ENCODE results near the gene FAAP20. TPM values are rescaled to one million over a fixed set of nuclear protein-coding genes. Genes with fewer than 3 reads are reported as not detected.

FAAP20 gene
- total RNA-seq, 1 experiment from 2014 or later = 133 TPM

- Mint-ChIP-seq H3K36me3 (peaks cover 14% of the 10 kb centered on the region), H3K4me3 (no peak overlapping the region), H3K9me3 (no peaks in the 10 kb centered on the region), H3K27ac (peak overlapping the region; percentile 85), H3K27me3 (ENCODE audit: low read depth) (no peaks in the 10 kb centered on the region), H3K4me1 (0 out of 2 replicates have a peak, but pooled peaks cover 3% of the 10 kb centered on the region)
- no peak for TF ChIP-seq ZNF423 (CRISPR knock-in tag; IDR thresholded peaks at IDR 0.05)
- no peak for TF ChIP-seq ATF6 (CRISPR knock-in tag; IDR thresholded peaks at IDR 0.05)
- TF ChIP-seq MAX (CRISPR knock-in tag; IDR thresholded peaks at IDR 0.05) = no peak
- TF ChIP-seq SOX15 (CRISPR knock-in tag; IDR thresholded peaks at IDR 0.05) = no peak
- no peak for TF ChIP-seq ZMAT4 (CRISPR knock-in tag; IDR thresholded peaks at IDR 0.05)
- TF ChIP-seq ZNF396 (CRISPR knock-in tag; IDR thresholded peaks at IDR 0.05; ENCODE audit: borderline replicate concordance) = no peak
- no peak for TF ChIP-seq TP53 (CRISPR knock-in tag; IDR thresholded peaks at IDR 0.05)
- TF ChIP-seq TEAD1 (CRISPR knock-in tag; IDR thresholded peaks at IDR 0.05) = no peak
- TF ChIP-seq, protein P1, sequence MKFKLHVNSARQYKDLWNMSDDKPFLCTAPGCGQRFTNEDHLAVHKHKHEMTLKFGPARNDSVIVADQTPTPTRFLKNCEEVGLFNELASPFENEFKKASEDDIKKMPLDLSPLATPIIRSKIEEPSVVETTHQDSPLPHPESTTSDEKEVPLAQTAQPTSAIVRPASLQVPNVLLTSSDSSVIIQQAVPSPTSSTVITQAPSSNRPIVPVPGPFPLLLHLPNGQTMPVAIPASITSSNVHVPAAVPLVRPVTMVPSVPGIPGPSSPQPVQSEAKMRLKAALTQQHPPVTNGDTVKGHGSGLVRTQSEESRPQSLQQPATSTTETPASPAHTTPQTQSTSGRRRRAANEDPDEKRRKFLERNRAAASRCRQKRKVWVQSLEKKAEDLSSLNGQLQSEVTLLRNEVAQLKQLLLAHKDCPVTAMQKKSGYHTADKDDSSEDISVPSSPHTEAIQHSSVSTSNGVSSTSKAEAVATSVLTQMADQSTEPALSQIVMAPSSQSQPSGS (CRISPR knock-in tag; IDR thresholded peaks at IDR 0.05; ENCODE audit: borderline replicate concordance, low read depth) = no peak
- no peak for TF ChIP-seq NR3C1 (CRISPR knock-in tag; conservative IDR thresholded peaks at IDR 0.05; ENCODE audit: low read depth)
- TF ChIP-seq GABPB1 (CRISPR knock-in tag; IDR thresholded peaks at IDR 0.05) = no peak
- TF ChIP-seq ZNF425 (CRISPR knock-in tag; conservative IDR thresholded peaks at IDR 0.05) = no peak
- no peak for TF ChIP-seq MXD4 (CRISPR knock-in tag; IDR thresholded peaks at IDR 0.05; ENCODE audit: borderline replicate concordance)
- TF ChIP-seq ZNF263 (CRISPR knock-in tag; IDR thresholded peaks at IDR 0.05; ENCODE audit: low read depth) = no peak
- no peak for DNase-seq (ENCODE audit: low spot score)
- POLR2A ChIA-PET = no interaction called here
- no peak for ATAC-seq
- CTCF ChIA-PET = interaction anchor here (3.2 kb wide), 1 partner anchor 8 kb away, joined by 39 read pairs; no protein-coding TSS in a partner anchor
Measured at GRCh38 chr1:2172551-2173146, 21.9 kb downstream of the FAAP20 start.

DNA sequence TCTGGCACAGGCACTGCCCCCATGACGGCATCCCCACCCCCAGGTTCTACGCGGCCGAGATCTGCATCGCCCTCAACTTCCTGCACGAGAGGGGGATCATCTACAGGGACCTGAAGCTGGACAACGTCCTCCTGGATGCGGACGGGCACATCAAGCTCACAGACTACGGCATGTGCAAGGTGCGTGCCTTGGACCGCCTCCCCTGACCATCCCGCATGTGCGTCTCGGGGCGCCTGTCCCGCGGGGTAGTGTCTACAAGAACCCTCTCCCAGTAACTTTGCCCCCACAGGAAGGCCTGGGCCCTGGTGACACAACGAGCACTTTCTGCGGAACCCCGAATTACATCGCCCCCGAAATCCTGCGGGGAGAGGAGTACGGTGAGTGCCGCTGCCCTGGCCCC is 22.6 kb downstream of the FAAP20 start:
- peaks cover 14% of the 10 kb centered on the region for H3K36me3 Mint-ChIP-seq
- no peak overlapping the region; the same call in 1 of the 2 replicates for H3K27ac Mint-ChIP-seq
- 0 out of 2 replicates have a peak, but pooled peaks cover 3% of the 10 kb centered on the region for H3K4me1 Mint-ChIP-seq
- H3K4me3 Mint-ChIP-seq = no peak overlapping the region
- CTCF ChIA-PET = interaction anchor here (1.8 kb wide), 1 partner anchor 32 kb away, joined by 4 read pairs; no protein-coding TSS in a partner anchor
- POLR2A ChIA-PET = no interaction called here
- H3K9me3 Mint-ChIP-seq = no peaks in the 10 kb centered on the region
- DNase-seq (ENCODE audit: low spot score) (no peak), ATAC-seq (no peak)
- no peaks in the 10 kb centered on the region for H3K27me3 Mint-ChIP-seq (ENCODE audit: low read depth)
- TF ChIP-seq CDX4 (CRISPR knock-in tag; IDR thresholded peaks at IDR 0.05; ENCODE audit: borderline replicate concordance) (no peak), NR1H2 (CRISPR knock-in tag; IDR thresholded peaks at IDR 0.05) (no peak), ZNF425 (CRISPR knock-in tag; conservative IDR thresholded peaks at IDR 0.05) (no peak), EMX1 (CRISPR knock-in tag; IDR thresholded peaks at IDR 0.05) (no peak), JUN (CRISPR knock-in tag; IDR thresholded peaks at IDR 0.05) (no peak)
- TF ChIP-seq, protein P2, sequence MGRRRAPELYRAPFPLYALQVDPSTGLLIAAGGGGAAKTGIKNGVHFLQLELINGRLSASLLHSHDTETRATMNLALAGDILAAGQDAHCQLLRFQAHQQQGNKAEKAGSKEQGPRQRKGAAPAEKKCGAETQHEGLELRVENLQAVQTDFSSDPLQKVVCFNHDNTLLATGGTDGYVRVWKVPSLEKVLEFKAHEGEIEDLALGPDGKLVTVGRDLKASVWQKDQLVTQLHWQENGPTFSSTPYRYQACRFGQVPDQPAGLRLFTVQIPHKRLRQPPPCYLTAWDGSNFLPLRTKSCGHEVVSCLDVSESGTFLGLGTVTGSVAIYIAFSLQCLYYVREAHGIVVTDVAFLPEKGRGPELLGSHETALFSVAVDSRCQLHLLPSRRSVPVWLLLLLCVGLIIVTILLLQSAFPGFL (CRISPR knock-in tag; IDR thresholded peaks at IDR 0.05; ENCODE audit: borderline replicate concordance) = no peak
- TF ChIP-seq, protein P3, sequence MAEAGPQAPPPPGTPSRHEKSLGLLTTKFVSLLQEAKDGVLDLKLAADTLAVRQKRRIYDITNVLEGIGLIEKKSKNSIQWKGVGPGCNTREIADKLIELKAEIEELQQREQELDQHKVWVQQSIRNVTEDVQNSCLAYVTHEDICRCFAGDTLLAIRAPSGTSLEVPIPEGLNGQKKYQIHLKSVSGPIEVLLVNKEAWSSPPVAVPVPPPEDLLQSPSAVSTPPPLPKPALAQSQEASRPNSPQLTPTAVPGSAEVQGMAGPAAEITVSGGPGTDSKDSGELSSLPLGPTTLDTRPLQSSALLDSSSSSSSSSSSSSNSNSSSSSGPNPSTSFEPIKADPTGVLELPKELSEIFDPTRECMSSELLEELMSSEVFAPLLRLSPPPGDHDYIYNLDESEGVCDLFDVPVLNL (CRISPR knock-in tag; IDR thresholded peaks at IDR 0.05; ENCODE audit: borderline replicate concordance, low read depth) = no peak
- TF ChIP-seq, protein P4, sequence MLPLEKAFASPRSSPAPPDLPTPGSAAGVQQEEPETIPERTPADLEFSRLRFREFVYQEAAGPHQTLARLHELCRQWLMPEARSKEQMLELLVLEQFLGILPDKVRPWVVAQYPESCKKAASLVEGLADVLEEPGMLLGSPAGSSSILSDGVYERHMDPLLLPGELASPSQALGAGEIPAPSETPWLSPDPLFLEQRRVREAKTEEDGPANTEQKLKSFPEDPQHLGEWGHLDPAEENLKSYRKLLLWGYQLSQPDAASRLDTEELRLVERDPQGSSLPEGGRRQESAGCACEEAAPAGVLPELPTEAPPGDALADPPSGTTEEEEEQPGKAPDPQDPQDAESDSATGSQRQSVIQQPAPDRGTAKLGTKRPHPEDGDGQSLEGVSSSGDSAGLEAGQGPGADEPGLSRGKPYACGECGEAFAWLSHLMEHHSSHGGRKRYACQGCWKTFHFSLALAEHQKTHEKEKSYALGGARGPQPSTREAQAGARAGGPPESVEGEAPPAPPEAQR (CRISPR knock-in tag; IDR thresholded peaks at IDR 0.05) = no peak

Measured in WTC11 (cell line).